Measurements from ENCODE around the gene FIP1L1.

Gene FIP1L1

DNA sequence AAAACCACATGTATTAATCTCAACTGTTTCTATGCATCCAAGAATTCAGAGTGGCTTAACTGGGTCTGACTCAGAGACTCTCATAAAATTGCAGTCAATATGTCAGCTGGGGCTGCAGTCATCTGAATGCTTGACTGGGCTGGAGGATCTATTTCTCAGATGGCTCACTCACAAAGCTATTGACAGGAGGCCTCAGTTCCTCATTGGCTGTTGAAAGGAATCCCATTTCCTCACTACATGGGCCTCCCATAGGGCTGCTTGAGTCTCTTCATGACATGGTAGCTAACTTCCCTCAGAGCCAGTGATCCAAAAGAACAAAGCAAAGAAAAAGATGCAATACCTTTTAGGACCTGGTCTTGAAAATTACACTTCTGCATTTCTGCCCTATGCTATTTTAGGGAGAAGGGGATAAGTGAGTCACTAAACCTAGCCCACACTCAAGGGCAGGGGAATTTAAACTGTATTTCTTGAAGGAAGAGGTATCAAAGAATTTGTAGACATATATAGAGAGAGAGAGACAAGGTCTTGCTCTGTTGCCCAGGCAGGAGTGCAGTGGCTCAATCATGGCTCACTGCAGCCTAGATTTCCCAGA, 21.4 kb upstream of the FIP1L1 start:
- ATAC-seq, result no peak
- TF ChIP-seq, protein P1, sequence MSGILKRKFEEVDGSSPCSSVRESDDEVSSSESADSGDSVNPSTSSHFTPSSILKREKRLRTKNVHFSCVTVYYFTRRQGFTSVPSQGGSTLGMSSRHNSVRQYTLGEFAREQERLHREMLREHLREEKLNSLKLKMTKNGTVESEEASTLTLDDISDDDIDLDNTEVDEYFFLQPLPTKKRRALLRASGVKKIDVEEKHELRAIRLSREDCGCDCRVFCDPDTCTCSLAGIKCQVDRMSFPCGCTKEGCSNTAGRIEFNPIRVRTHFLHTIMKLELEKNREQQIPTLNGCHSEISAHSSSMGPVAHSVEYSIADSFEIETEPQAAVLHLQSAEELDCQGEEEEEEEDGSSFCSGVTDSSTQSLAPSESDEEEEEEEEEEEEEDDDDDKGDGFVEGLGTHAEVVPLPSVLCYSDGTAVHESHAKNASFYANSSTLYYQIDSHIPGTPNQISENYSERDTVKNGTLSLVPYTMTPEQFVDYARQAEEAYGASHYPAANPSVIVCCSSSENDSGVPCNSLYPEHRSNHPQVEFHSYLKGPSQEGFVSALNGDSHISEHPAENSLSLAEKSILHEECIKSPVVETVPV (CRISPR knock-in tag; IDR thresholded peaks at IDR 0.05), result no peak
- TF ChIP-seq ZC3H10 (CRISPR knock-in tag; IDR thresholded peaks at IDR 0.05) (no peak), ZFP3 (CRISPR knock-in tag; IDR thresholded peaks at IDR 0.05) (no peak), GLIS3 (CRISPR knock-in tag; IDR thresholded peaks at IDR 0.05) (no peak), ZFP30 (CRISPR knock-in tag; IDR thresholded peaks at IDR 0.05) (no peak), OSR1 (CRISPR knock-in tag; IDR thresholded peaks at IDR 0.05) (no peak)

DNA sequence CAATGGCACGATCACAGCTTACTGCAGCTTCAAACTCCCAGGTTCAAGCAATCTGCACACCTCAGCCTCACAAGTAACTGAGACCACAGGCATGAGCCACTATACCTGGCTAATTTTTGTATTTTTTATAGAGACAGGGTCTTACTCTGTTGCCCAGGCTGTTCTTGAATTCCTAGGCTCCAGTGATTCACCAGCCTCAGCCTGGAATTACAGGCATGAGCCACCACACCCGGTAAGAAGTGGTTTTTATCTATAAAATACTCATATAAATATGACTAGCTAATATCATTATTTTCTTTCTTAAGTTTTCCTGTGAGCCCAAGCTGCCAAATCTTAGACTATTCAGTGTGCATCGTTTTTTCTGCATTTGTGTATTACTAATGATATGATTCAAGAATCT, 16.0 kb upstream of the FIP1L1 start:
- no peak for ATAC-seq

DNA sequence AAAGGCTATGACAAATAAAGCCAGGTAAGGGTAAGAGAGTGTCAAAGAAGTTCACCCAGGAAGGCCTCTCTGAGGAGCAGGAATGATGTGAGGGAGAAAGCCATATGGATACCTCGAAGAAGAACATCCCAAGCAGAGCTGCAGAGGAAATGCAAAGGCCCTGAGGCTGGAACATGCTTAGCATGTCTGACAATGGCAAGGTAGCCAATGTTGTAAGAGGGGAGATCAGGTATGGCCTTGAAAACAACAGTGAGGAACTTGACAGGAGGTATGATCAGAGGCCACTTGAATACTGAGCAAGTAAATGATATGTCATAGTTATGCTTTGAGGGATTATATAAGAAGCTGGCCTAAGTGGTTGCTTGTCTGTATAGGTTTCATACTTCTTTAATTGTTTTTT, 15.3 kb upstream of the FIP1L1 start:
- no peak for ATAC-seq
- TF ChIP-seq BACH2 (CRISPR knock-in tag; IDR thresholded peaks at IDR 0.05; ENCODE audit: borderline replicate concordance), result no peak
- no peak for TF ChIP-seq ARNTL (CRISPR knock-in tag; IDR thresholded peaks at IDR 0.05; ENCODE audit: borderline replicate concordance, low read depth)
- no peak for TF ChIP-seq ISL1 (CRISPR knock-in tag; IDR thresholded peaks at IDR 0.05)
- TF ChIP-seq OSR1 (CRISPR knock-in tag; IDR thresholded peaks at IDR 0.05), result no peak
- no peak for TF ChIP-seq ZC3H10 (CRISPR knock-in tag; IDR thresholded peaks at IDR 0.05)

More for the DNA sequence above, 16.0 kb upstream of the FIP1L1 start:
- TF ChIP-seq ZFP3 (CRISPR knock-in tag; IDR thresholded peaks at IDR 0.05) (no peak), PPARA (CRISPR knock-in tag; IDR thresholded peaks at IDR 0.05; ENCODE audit: borderline replicate concordance) (no peak), ZNF70 (CRISPR knock-in tag; IDR thresholded peaks at IDR 0.05) (no peak), ZC3H10 (CRISPR knock-in tag; IDR thresholded peaks at IDR 0.05) (no peak), ZNF8 (CRISPR knock-in tag; IDR thresholded peaks at IDR 0.05) (no peak)
- TF ChIP-seq, protein P2, sequence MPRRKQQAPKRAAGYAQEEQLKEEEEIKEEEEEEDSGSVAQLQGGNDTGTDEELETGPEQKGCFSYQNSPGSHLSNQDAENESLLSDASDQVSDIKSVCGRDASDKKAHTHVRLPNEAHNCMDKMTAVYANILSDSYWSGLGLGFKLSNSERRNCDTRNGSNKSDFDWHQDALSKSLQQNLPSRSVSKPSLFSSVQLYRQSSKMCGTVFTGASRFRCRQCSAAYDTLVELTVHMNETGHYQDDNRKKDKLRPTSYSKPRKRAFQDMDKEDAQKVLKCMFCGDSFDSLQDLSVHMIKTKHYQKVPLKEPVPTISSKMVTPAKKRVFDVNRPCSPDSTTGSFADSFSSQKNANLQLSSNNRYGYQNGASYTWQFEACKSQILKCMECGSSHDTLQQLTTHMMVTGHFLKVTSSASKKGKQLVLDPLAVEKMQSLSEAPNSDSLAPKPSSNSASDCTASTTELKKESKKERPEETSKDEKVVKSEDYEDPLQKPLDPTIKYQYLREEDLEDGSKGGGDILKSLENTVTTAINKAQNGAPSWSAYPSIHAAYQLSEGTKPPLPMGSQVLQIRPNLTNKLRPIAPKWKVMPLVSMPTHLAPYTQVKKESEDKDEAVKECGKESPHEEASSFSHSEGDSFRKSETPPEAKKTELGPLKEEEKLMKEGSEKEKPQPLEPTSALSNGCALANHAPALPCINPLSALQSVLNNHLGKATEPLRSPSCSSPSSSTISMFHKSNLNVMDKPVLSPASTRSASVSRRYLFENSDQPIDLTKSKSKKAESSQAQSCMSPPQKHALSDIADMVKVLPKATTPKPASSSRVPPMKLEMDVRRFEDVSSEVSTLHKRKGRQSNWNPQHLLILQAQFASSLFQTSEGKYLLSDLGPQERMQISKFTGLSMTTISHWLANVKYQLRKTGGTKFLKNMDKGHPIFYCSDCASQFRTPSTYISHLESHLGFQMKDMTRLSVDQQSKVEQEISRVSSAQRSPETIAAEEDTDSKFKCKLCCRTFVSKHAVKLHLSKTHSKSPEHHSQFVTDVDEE (CRISPR knock-in tag; IDR thresholded peaks at IDR 0.05), result no peak
- TF ChIP-seq, protein P3, sequence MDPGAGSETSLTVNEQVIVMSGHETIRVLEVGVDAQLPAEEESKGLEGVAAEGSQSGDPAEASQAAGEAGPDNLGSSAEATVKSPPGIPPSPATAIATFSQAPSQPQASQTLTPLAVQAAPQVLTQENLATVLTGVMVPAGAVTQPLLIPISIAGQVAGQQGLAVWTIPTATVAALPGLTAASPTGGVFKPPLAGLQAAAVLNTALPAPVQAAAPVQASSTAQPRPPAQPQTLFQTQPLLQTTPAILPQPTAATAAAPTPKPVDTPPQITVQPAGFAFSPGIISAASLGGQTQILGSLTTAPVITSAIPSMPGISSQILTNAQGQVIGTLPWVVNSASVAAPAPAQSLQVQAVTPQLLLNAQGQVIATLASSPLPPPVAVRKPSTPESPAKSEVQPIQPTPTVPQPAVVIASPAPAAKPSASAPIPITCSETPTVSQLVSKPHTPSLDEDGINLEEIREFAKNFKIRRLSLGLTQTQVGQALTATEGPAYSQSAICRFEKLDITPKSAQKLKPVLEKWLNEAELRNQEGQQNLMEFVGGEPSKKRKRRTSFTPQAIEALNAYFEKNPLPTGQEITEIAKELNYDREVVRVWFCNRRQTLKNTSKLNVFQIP (CRISPR knock-in tag; IDR thresholded peaks at IDR 0.05; ENCODE audit: borderline replicate concordance, low read depth), result no peak

DNA sequence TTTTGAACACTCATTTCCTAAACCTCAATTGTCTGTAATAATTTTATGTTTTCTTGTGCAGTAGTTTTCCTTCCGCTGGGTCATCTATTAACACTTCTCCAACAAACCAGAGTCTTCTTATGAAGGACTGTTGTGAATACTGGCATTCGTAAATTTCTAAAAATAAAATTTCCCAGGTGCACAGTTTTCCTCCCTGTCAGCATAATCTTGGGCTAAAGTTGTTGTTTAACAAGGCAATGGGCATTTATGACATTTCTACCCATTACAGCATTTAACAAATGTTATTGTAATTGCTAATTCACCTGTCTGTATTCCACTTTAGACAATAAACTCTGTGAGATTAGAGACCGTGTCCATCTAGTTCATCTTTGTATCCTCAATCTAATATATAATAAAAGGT, 12.8 kb upstream of the FIP1L1 start:
- no peak for ATAC-seq

More for the DNA sequence above, 12.8 kb upstream of the FIP1L1 start:
- TF ChIP-seq ZNF8 (CRISPR knock-in tag; IDR thresholded peaks at IDR 0.05) (no peak), ZNF565 (CRISPR knock-in tag; conservative IDR thresholded peaks at IDR 0.05; ENCODE audit: low read depth) (no peak), ZNF70 (CRISPR knock-in tag; IDR thresholded peaks at IDR 0.05) (no peak), GLIS3 (CRISPR knock-in tag; IDR thresholded peaks at IDR 0.05) (no peak), SNAI2 (CRISPR knock-in tag; IDR thresholded peaks at IDR 0.05) (no peak), CSDC2 (CRISPR knock-in tag; IDR thresholded peaks at IDR 0.05) (no peak), RARB (CRISPR knock-in tag; IDR thresholded peaks at IDR 0.05) (no peak), ZC3H10 (CRISPR knock-in tag; IDR thresholded peaks at IDR 0.05) (no peak), PPARA (CRISPR knock-in tag; IDR thresholded peaks at IDR 0.05; ENCODE audit: borderline replicate concordance) (no peak), TOX (CRISPR knock-in tag; IDR thresholded peaks at IDR 0.05; ENCODE audit: borderline replicate concordance) (no peak), ZFP30 (CRISPR knock-in tag; IDR thresholded peaks at IDR 0.05) (no peak), TCF4 (CRISPR knock-in tag; IDR thresholded peaks at IDR 0.05; ENCODE audit: borderline replicate concordance) (no peak)
- TF ChIP-seq, protein P3 (CRISPR knock-in tag; IDR thresholded peaks at IDR 0.05; ENCODE audit: borderline replicate concordance, low read depth), result no peak
- TF ChIP-seq, protein P1 (CRISPR knock-in tag; IDR thresholded peaks at IDR 0.05), result no peak
- TF ChIP-seq, protein P4, sequence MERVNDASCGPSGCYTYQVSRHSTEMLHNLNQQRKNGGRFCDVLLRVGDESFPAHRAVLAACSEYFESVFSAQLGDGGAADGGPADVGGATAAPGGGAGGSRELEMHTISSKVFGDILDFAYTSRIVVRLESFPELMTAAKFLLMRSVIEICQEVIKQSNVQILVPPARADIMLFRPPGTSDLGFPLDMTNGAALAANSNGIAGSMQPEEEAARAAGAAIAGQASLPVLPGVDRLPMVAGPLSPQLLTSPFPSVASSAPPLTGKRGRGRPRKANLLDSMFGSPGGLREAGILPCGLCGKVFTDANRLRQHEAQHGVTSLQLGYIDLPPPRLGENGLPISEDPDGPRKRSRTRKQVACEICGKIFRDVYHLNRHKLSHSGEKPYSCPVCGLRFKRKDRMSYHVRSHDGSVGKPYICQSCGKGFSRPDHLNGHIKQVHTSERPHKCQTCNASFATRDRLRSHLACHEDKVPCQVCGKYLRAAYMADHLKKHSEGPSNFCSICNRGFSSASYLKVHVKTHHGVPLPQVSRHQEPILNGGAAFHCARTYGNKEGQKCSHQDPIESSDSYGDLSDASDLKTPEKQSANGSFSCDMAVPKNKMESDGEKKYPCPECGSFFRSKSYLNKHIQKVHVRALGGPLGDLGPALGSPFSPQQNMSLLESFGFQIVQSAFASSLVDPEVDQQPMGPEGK (CRISPR knock-in tag; IDR thresholded peaks at IDR 0.05; ENCODE audit: borderline replicate concordance), result no peak

Measured in SK-N-SH treated with all-trans-retinoic acid at 6 μM for 48 hours (cell line).